Stimulated activated CD4-positive, alpha-beta T cell treated with anti-CD3 and anti-CD28 coated beads, TNF-alpha, amount 100 ng/mL, for 24 hours (primary cell): ENCODE measurements around the gene PLXNB3.
"Not testable (repeated sequence)": the region's sequence is repeated elsewhere in the genome, so short reads cannot be mapped to it uniquely, and the experiment has no call there.

Experiments
- DNase-seq, 3 experiments: peaks; one replicate each; pipeline ENCODE4 v3.0.0-alpha.2; 2020; ENCODE audit warnings: low read depth in 3 of 3

The PLXNB3 gene

DNA sequence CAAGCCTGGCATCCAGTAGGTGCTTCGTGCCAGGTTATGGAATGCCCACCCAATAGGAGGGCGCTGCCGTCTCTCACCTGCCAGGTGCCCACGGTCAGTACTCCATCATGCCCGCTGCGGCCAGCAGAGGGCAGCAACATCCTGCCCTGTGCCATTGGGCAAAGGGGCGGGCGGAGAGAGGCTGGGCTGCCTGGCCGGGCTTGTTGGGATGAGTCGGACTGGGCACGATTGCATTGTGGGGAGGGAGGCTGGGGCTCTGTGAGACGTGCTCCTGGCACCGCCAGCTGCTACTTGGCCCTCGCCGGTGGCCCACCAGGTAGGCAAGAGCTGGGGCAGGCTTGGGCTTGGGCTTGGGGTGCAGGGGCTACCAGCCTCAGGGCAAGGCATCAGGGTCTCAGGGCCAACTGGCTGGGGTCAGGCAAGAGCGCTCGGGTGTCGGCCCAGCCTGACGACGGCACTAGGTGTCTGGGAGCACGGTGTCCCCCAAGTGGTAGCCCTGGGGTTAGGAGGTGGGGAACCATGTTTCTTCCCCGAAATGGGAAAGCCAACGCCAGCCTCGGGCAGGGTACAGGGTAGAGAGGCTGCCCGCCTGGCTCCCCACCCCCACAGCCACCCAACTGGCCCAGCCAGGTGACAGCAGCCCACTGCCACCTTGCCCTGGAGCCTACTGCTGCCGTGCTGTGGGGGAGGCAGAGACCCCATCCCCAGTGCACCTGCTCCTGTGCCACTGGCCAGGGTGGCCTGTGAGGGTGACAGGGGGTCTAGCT is at the start of gene PLXNB3:
PLXNB3 (plus strand) TSS at position 261 of the 767 bp plus-strand sequence. CDS start 1,287 bp downstream, outside the sequence.
- DNase-seq = peak; percentile 49 to 73 (median 55)

DNA sequence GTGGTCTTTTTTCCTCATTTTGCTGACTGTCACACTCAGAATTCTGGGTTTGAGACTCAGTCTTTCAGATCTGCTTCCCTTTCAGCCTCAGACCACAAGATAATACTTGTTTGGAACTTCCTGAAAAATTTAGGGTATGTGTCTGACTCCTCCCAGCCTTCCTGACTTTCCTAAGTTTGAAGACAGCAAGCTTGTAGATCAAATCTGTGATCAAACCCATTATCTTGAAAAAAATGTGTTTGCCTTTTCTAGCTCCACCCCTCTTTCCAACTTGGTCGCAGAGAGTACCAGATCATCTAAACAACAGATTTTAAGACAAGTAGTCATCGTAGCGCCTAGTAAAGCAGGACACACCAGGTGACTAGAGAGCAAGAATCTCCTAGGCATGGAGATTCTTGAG is 49.8 kb upstream of the PLXNB3 start:
- DNase-seq = no peak

DNA sequence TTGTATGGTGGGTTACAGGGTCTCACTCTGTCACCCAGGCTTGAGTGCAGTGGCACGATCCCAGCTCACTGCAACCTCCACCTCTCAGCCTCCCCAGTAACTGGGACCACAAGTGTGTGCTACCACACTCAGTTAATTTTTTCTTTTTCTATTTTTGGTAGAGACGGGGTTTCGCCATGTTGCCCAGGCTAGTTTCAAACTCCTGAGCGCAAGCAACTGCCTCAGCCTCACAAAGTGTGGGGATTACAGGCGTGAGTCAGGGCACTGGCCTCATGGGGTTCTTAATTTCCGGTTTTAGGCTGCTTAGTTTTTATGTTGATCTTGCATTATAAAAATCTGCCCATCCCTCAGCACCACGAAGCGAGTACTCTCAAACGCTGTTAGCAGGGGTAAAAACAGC is 46.6 kb upstream of the PLXNB3 start:
- DNase-seq = no peak

DNA sequence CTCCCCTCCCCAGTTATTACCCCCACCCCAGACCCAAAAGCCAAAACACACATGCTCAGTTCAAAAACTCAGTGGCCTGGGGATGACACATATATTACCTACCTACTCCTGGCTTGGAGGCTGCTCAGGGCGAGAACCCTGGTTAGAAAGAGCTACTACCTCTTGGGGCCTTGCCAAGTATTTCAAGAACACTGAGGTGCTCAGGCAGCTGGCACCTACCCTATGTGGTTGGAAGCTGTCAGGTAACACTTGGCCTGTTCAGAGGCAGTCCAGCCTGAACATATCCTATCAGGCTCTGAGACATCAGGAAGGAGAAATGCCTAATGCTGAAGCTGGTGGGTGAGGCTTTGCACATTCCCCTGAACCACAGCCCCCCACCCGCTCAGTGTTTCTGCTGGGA is 44.8 kb upstream of the PLXNB3 start:
- no peak for DNase-seq

DNA sequence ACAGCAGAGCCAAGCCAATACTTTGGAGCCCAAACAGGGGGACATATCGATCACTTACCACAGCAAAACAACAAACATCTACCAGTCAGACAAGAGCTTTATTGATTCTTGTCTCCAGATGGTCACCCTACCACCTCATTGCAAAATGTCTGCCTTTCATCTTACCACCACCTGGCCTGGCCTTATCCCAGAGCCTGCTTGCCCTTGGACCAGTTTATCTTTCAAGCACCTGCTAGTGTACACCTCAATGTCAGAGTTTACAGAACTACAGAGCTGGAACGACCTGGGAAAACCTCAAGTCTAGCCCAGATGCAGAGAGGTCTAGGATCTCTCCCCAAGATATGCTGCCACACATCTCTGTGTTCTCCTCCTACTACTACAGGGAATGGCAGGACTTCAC is 44.3 kb upstream of the PLXNB3 start:
- DNase-seq = no peak

DNA sequence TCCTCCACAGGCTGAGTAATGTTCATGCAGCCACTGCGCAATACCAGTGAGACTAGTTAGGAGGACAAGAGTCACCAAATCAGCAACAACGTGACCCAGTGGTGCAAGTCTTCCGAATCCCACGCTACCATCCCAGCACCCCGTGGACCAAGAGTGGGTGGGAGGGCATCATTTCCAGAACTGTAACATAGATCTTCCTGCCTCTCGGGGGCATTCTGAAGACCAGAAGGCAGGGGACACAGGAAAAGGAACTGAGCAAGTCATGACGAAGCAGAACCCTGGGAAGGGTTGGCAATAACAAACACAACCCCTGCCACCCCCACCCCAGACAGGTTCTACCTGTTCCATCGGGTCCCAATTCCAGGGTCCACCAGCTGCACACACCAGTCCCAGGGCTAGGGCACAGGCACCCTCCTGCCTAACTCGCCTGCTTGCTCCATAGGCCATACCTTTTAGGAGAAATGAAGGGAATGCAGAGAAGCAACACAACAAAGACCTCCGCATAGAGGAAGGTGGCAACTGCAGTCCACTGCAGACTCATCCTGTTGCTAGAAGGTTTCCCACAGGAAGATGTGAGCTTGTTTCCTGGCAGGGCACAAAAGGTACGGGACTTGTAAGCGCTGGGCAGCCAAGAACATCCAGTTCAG is 41.2 kb upstream of the PLXNB3 start:
- DNase-seq = no peak

DNA sequence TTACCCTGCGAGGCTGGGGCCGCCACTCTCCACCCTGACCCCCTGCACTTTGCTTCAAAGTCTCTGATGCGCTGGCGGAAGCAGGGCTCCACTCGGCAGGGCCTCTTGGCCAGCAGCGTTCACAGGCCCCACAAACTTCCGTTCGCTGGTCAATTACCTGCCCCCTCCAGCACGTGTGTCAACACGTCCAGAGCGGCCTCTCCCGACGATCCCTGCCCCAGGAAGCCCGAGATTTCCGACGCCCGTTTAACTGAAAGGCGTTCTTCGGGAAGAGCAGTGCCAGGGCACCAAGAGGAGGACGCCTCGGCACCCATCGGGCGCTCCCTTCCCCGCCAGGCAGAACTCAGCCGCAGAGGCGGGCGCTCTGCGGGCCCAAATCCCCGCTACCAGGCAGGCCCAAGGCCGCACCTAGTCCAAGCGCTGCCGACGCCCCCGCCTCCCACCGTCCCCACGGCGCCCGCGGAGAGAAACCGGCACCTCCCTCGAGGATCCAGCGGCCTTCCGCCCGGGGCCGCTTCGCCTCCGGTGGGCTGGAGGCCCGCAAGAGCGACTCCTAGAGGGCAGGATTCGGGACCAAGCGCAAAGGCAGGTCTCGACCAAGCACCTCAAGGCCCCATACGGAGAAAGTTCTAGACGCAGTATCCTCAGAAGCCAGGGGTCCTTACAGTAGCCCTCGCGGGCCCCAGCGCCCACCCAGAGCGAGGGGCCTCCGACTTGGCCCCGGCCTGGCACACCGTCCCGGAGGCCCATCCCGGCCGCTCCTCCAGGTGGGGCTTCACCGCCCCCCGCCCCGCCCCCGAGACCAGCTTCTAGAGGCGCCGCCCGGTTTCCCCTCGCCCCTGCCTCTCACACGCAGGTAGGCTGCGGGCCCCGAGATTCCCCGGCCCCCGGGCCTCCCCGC is 40.4 kb upstream of the PLXNB3 start:
- DNase-seq = peak in 2 of 3 experiments; percentile 39 to 68

DNA sequence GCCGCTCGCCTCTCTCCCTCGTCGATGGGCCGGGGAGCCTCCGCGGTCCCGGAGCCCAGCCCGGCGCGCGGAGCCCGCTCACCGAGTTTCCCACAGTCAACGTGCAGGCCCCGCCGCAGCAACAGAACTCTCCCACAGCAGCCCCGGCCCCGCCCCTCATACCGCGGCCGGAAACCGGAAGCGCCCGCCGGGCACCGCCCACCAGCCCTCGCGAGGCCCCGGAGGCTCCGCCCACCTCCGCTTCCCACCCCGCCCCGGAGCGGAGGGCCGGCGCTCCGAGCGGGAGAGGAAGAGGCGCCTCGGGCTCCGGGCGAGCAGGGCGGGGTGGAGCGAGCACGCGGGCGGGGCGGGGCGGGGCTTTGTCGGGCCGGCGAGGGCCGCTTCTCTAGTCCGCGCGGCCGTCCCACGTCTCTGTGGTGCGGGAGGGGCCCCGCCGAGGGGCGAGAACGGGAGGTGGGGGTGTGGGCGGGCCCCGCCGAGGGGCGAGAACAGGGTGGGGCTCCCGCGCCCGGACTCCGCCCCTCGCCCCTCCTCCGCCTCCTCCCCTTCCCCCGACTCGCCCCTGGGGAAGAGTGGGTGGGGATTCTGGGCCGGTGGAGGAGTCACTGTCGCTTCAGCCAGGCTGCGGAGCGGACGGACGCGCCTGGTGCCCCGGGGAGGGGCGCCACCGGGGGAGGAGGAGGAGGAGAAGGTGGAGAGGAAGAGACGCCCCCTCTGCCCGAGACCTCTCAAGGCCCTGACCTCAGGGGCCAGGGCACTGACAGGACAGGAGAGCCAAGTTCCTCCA is 39.6 kb upstream of the PLXNB3 start, which contains the start of the genes ABCD1 and BCAP31:
ABCD1 (plus strand) TSS at position 605 of the 787 bp plus-strand sequence. CDS start 411 bp downstream, outside the sequence.
BCAP31 (minus strand) TSS at position 136 of the 787 bp plus-strand sequence. CDS start 1,143 bp downstream, outside the sequence.
- DNase-seq = peak; percentile 68 to 85 (median 75)

DNA sequence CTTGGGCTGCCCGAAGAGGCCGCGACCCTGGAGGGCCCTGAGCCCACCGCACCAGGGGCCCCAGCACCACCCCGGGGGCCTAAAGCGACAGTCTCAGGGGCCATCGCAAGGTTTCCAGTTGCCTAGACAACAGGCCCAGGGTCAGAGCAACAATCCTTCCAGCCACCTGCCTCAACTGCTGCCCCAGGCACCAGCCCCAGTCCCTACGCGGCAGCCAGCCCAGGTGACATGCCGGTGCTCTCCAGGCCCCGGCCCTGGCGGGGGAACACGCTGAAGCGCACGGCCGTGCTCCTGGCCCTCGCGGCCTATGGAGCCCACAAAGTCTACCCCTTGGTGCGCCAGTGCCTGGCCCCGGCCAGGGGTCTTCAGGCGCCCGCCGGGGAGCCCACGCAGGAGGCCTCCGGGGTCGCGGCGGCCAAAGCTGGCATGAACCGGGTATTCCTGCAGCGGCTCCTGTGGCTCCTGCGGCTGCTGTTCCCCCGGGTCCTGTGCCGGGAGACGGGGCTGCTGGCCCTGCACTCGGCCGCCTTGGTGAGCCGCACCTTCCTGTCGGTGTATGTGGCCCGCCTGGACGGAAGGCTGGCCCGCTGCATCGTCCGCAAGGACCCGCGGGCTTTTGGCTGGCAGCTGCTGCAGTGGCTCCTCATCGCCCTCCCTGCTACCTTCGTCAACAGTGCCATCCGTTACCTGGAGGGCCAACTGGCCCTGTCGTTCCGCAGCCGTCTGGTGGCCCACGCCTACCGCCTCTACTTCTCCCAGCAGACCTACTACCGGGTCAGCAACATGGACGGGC is 38.8 kb upstream of the PLXNB3 start:
- DNase-seq = no peak

DNA sequence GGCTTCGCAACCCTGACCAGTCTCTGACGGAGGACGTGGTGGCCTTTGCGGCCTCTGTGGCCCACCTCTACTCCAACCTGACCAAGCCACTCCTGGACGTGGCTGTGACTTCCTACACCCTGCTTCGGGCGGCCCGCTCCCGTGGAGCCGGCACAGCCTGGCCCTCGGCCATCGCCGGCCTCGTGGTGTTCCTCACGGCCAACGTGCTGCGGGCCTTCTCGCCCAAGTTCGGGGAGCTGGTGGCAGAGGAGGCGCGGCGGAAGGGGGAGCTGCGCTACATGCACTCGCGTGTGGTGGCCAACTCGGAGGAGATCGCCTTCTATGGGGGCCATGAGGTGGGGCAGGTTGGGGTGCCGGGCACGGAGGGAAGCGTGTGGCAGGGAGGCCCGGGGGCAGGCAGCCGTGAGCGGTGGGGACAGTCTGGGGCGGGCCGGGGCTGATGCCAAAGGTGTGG is 38.2 kb upstream of the PLXNB3 start:
- no peak for DNase-seq

DNA sequence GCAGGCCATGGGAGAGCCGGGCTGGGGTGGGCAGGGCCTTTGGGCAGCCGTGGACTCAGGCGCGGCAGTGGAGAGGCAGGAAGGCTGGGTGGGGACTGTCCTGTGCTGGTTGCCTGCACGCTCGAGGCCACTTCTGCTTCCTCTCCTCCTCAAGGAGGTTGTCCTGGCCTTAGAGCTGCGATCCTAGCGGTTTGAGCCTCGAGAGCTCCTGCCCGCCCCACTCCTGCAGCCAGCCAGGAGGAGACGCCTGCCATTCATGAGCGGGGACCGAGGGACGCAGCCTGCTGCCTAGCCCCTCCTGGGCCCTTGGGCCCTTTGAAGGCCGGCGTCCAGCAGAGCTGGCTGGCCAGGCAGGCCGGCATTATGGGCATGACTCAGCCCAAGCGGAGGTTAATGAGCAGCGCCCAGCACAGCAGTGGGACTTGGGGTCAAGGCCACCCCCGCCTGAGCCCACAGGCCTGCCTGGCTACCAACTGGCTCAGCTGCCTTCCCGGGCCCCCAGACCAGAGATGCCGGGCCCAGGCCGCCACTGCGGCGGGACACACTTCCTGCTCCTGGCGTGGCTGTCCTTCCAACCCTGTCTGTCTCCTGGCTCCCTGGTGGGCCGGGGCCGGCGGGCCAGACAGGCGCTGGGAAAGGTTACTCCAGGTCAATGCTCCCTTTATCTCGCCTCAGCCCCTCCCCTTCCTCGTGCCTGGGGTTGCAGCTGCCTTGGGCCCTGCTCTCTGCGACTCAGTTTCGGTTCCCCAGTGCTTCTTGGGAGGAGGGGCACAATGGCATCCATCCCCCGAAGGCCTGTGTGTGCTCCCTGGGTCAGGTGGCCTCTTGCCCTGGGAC is 37.5 kb upstream of the PLXNB3 start:
- no peak for DNase-seq

DNA sequence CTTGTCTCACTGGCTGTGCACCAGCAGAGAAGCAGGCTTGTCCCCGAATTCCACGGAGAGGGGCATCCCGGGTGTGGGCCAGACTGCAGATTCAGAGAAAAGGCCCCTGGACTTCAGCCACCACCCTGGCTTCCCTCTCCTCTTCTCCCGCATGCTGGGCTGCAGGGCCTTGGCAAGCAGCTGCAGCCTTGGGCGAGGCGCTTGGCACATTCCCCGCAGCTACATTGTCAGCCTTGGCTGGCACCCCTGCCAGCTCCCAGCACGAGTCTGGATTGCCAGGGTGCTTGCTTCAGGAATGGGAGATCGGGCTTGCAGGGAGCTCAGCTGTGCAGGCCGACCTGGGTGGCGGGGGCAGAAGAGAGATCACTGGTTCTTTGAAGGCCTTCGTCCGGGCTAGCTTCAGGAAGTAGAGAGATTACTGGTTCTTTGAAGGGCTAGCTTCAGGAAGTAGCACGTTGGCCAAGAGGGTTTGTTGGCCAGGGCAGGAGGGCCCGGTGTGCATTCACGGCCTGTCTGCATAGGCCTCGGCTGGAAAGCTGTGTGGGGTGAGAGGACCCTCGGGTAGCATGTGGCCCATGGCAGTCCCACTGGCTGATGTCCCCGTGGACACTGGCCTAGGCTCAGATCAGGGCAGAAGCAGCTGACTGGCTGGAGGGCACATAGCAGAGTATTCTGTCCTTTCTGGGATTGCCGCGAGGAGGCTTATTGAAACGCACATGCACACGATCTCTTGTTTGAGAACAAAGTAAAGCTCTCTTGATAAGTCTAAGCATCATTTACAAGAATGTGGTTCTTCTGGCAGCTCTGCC is 36.7 kb upstream of the PLXNB3 start:
- DNase-seq = no peak

DNA sequence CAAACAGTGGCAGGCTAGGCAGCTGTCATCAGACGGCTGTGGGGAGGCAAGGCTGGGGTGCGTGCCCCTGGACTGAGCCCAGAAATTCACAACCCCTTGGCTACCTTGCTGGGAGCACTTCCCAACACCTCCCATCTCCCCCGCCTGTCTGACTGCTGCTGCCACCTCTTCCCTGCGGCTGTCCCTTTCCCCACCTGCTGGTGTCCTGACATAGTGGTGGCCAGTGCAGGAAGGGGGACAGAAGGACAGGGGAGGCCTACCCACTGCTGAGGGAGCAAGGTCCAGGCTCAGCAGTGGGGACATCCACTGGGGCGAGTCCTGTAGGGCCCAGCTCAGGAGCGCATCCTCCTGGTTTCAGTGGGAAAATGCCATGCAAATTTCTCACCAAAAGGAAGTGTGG is 36.0 kb upstream of the PLXNB3 start:
- DNase-seq = no peak

DNA sequence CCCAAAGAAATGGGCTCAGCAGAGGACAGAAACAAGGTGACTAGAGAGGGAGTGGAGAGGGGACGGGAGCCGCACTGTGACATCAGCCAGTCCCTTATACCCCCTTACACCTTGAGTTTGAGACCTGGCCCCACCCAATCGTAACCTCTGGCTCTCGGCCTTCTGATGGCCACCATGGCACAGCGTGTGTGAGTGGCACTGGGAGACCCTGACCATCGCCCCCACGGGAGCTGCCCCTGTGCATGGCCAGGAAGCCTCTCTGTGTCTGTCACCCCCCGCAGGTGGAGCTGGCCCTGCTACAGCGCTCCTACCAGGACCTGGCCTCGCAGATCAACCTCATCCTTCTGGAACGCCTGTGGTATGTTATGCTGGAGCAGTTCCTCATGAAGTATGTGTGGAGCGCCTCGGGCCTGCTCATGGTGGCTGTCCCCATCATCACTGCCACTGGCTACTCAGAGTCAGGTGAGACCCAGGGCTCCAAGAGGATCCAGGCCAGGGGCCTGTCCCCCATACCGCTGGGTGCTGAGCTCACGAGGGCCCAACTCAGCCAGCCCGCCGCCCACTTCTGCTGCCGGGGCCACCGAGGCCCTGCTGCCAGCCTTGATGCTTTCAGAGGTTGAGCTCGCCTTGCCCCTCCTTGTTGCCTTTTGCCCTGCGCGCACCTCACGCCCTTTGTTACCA is 35.0 kb upstream of the PLXNB3 start:
- DNase-seq = no peak

DNA sequence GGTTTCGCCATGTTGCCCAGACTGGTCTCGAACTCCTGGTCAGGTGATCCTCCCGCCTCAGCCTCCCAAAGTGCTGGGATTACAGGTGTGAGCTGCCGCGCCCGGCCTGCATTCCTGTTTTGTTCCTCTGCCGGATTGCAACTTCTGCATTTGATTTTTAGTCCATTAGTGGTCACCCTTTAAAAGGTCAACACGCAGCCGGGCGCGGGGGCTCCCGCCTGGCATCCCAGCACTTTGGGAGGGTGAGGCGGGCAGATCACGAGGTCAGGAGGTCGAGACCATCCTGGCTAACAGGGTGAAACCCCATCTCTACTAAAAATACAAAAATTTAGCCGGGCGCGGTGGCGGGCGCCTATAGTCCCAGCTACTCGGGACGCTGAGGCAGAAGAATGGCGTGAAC is 33.9 kb upstream of the PLXNB3 start:
- DNase-seq = not testable (repeated sequence)

DNA sequence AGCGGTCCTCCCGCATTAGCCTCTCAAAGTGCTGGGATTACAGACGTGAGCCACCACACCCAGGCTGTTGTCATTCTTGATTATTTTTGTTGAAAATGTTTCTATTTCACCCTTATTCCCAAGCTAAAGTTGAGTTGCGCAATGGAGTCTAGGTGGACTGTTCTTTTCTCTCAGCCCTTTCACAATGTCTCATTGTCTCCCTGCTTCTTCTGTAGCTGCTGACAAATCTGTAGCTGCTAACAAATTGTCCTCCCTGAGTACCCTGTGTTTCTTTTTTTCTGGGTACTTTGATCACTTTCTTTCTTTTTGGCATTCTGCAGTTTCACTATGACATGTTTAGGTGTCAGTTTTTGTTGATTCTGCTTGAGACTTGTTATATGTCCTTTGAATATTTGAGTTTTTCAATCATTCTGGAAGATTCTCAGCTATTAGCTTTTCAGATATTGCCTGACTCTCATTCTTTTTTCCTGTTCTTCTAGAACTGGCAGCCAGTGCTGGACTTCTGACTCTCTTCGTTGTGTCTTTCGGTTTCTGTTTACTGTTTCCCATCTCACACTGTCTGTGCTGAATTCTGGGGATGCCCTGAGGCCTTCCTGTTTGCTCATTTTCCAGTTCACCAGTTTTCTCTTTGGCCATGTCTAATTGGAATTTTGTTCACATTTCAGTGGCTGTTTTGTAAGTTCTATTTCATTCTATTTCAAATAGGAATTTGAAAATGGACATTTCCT is 32.8 kb upstream of the PLXNB3 start:
- no peak for DNase-seq

DNA sequence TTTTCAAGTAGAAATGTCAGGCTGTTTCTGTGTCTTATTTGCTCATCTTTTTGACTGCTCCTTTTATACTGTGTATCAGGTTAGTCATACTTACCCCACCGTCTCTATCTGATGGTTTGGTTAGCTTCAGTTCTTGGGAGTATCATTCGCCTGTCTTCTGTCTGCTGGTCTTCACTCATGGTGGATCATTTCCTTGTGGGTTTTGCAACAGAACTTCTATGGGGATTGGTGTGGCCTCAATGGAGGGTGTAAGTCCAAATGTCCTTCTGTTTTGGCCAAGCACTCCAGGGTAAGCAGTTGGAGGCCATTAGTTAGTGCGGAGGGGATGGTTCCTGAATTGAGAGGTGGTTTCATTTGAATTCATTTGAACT is 32.2 kb upstream of the PLXNB3 start:
- no peak for DNase-seq
